ENCODE data around the gene MKNK1.

The MKNK1 gene

GRCh38 chr1:46596036-46596435, 8.0 kb downstream of the MKNK1 start:
- no peak for DNase-seq (ENCODE audit: low spot score)
- TF ChIP-seq, protein P1, sequence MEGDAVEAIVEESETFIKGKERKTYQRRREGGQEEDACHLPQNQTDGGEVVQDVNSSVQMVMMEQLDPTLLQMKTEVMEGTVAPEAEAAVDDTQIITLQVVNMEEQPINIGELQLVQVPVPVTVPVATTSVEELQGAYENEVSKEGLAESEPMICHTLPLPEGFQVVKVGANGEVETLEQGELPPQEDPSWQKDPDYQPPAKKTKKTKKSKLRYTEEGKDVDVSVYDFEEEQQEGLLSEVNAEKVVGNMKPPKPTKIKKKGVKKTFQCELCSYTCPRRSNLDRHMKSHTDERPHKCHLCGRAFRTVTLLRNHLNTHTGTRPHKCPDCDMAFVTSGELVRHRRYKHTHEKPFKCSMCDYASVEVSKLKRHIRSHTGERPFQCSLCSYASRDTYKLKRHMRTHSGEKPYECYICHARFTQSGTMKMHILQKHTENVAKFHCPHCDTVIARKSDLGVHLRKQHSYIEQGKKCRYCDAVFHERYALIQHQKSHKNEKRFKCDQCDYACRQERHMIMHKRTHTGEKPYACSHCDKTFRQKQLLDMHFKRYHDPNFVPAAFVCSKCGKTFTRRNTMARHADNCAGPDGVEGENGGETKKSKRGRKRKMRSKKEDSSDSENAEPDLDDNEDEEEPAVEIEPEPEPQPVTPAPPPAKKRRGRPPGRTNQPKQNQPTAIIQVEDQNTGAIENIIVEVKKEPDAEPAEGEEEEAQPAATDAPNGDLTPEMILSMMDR (IDR thresholded peaks at IDR 0.05) = no peak
- Histone ChIP-seq H3K4me3 (no peak overlapping the region), H3K27ac (peak overlapping the region in 1 of 2 donors; percentile 76)

- DNase-seq (ENCODE audit: low spot score) = no peak
- TF ChIP-seq, protein P1 (IDR thresholded peaks at IDR 0.05) = no peak
- Histone ChIP-seq H3K4me3 (no peak overlapping the region), H3K27ac (peak overlapping the region in 1 of 2 donors; percentile 76)
Measured at GRCh38 chr1:46595127-46595526, 8.9 kb downstream of the MKNK1 start.

GRCh38 chr1:46594063-46594462, 10.0 kb downstream of the MKNK1 start:
- H3K27ac ChIP-seq = peak overlapping the region in 1 of 2 donors; percentile 76
- no peak overlapping the region for H3K4me3 ChIP-seq
- DNase-seq (ENCODE audit: low spot score) = no peak
- TF ChIP-seq, protein P1 (IDR thresholded peaks at IDR 0.05) = no peak

GRCh38 chr1:46592823-46593222, 11.2 kb downstream of the MKNK1 start:
- TF ChIP-seq, protein P1 (IDR thresholded peaks at IDR 0.05) = no peak
- H3K4me3 ChIP-seq = no peak overlapping the region
- H3K27ac ChIP-seq = peak overlapping the region in 1 of 2 donors; percentile 64
- DNase-seq (ENCODE audit: low spot score) = no peak

DNA sequence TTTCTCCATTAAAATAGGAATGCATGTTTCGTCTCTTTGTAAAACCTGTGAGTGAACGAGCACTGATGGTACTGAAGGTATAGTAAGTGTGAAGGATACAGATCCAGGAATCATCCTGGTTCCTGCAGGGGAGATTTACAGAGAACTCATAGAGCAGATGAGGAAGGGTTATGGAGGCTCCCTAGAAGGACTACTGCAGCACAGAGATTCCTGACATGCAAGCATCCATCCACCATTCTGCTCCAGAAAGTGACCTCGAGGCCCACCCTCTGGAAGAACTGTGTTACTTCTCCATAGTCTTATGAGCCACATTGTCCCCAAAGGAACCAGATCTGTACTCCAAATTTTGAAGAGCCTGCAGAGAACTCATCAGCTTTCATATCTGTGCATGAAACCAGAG, 14.5 kb downstream of the MKNK1 start:
- DNase-seq (ENCODE audit: low spot score) = no peak
- Histone ChIP-seq H3K4me3 (no peak overlapping the region), H3K27ac (no peak overlapping the region)
- TF ChIP-seq, protein P1 (IDR thresholded peaks at IDR 0.05) = no peak

GRCh38 chr1:46587069-46587468, 17.0 kb downstream of the MKNK1 start:
- Histone ChIP-seq H3K4me3 (no peak overlapping the region), H3K27ac (peak overlapping the region in 1 of 2 donors; percentile 32)
- TF ChIP-seq, protein P1 (IDR thresholded peaks at IDR 0.05) = no peak
- no peak for DNase-seq (ENCODE audit: low spot score)

DNA sequence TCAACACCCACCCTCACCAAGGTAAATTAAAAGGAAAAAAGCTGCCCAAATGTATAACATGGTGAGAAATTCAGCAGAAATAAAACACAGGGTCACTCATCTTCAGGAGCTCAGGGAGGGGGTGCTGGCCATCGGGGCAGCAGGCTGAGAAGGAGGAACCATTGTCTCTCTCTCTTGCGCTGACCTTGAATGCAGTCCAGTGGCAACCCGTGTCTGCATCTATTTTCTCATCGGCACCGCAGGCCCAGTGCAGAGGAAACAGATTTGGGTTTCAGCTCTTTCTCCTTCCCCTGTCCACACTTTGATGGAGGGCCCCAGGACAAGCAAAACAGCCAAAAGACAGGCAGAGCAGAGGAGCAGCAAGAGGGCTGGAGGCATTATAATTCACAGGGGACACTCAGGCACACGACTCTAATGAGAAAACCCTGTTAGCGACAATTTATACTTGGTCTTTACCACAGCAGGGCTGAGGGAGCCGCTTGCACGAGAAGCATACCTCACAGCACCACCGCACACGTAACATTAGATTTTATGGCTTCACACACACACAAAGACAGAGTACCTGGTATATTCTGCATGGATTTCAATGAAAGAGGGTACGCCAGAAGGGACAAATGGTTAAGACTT, 18.6 kb downstream of the MKNK1 start:
- Histone ChIP-seq H3K4me3 (no peak overlapping the region), H3K27ac (no peak overlapping the region)
- DNase-seq (ENCODE audit: low spot score) = no peak
- TF ChIP-seq, protein P1 (IDR thresholded peaks at IDR 0.05) = no peak

Data from coronary artery (tissue), 2 donors.